A549 (cell line): ENCODE measurements around the gene HSD11B1. TPM values are rescaled to one million over a fixed set of nuclear protein-coding genes. Genes with fewer than 3 reads are reported as not detected.

Experiments
- ATAC-seq, 2 experiments: fragments of 200-7000 bp in 1 of 2; fragments of >200 bp in 1 of 2; cut with Nextera tagmentation in 1 of 2; cut with Tn5 transposase in 1 of 2; 3 replicates each; pipeline versions ENCODE4 v1.8.0 to v1.9.1; 2018 to 2020; ENCODE audit warnings: mild to moderate bottlenecking in 1 of 2, moderate library complexity in 1 of 2
- CTCF ChIA-PET: fragments of 300-600 bp; sonication (Branson Sonifier 250); formaldehyde crosslinking; extraction: SDS; loops from one replicate; lab custom pipeline; 2021; ENCODE audit warnings: antibody characterized with exemption, inconsistent platforms; lab: Yijun Ruan, JAX
- POLR2A ChIA-PET: fragments of 350-600 bp; formaldehyde crosslinking; extraction: SDS; loops from one replicate; lab custom pipeline; 2021; ENCODE audit warnings: antibody characterized with exemption, inconsistent platforms; lab: Yijun Ruan, JAX
- DNase-seq, 2 experiments: peaks; one replicate each; pipeline versions ENCODE4 v3.0.0 to v3.0.0-alpha.2; 2011 to 2016; ENCODE audit warnings: low read depth in 1 of 2, low spot score in 1 of 2
- FAIRE-seq: peaks from 2 replicates; lab custom pipeline; 2011; peaks lifted over from hg19 to GRCh38; lab: Jason Lieb, UNC
- H3K27ac ChIP-seq, 2 experiments: fragments of >200 bp; sonication (Bioruptor Twin); formaldehyde crosslinking; 3 replicates each; pipeline ENCODE4 v1.5.1; 2016 to 2017
- H3K4me1 ChIP-seq: fragments of >200 bp; sonication (Bioruptor Twin); formaldehyde crosslinking; 3 replicates; pipeline ENCODE4 v1.6.1; 2016
- H3K4me2 ChIP-seq: fragments of >200 bp; sonication (Bioruptor Twin); formaldehyde crosslinking; 3 replicates; pipeline ENCODE4 v1.6.1; 2016
- H3K4me3 ChIP-seq: fragments of >200 bp; sonication (Bioruptor Twin); formaldehyde crosslinking; 3 replicates; pipeline ENCODE4 v1.5.1; 2016
- H3K9me3 ChIP-seq: fragments of >200 bp; sonication (Bioruptor Twin); formaldehyde crosslinking; 3 replicates; pipeline ENCODE4 v1.6.1; 2016
- CBX8 ChIP-seq: fragments of 200-600 bp; sonication (generic); IDR thresholded peaks from 2 replicates; pipeline ENCODE4 v1.6.1; 2016
- CHD4 ChIP-seq: fragments of 200-600 bp; sonication (generic); IDR thresholded peaks from 2 replicates; pipeline ENCODE4 v1.6.1; 2016; ENCODE audit warnings: antibody characterized with exemption, mild to moderate bottlenecking, borderline replicate concordance
- CTCF ChIP-seq: fragments of >200 bp; sonication (Bioruptor Twin); formaldehyde crosslinking; IDR thresholded peaks from 3 replicates; pipeline ENCODE4 v1.5.1; 2016
- GATA3 ChIP-seq: IDR thresholded peaks from 2 replicates; pipeline ENCODE4 v1.6.1; 2012; ENCODE audit warnings: borderline replicate concordance
- HEYL ChIP-seq: fragments of 250-450 bp; sonication (Bioruptor Pico); IDR thresholded peaks from 2 replicates; pipeline ENCODE4 v1.8.0; 2021; ENCODE audit warnings: mild to moderate bottlenecking, moderate library complexity
- HOXA7 ChIP-seq: fragments of 250-450 bp; sonication (Bioruptor Pico); IDR thresholded peaks from 2 replicates; pipeline ENCODE4 v1.5.0; 2020; ENCODE audit warnings: mild to moderate bottlenecking, moderate library complexity
- HOXB13 ChIP-seq: fragments of 250-450 bp; sonication (Bioruptor Pico); IDR thresholded peaks from 2 replicates; pipeline ENCODE4 v1.5.0; 2020; ENCODE audit warnings: low read depth, mild to moderate bottlenecking, moderate library complexity
- JUNB ChIP-seq: fragments of >200 bp; sonication (Bioruptor Twin); formaldehyde crosslinking; IDR thresholded peaks from 2 replicates; pipeline ENCODE4 v1.6.1; 2016
- KDM5A ChIP-seq: fragments of 200-600 bp; sonication (generic); IDR thresholded peaks from 2 replicates; pipeline ENCODE4 v1.6.1; 2016; ENCODE audit warnings: antibody characterized with exemption, mild to moderate bottlenecking
- MAZ ChIP-seq: fragments of 150-350 bp; IDR thresholded peaks from 2 replicates; pipeline ENCODE4 v1.6.1; 2014; ENCODE audit warnings: antibody characterized with exemption, low read depth, low read length, borderline replicate concordance
- MYC ChIP-seq: IDR thresholded peaks from 2 replicates; pipeline ENCODE4 v1.6.1; 2012; ENCODE audit warnings: mild to moderate bottlenecking, inconsistent platforms, low read length, improper control_type of control experiment, borderline replicate concordance
- NR3C1 ChIP-seq: fragments of >200 bp; sonication (Bioruptor Twin); formaldehyde crosslinking; IDR thresholded peaks from 3 replicates; pipeline ENCODE4 v1.6.1; 2017
- POLR2A ChIP-seq: IDR thresholded peaks from 2 replicates; pipeline ENCODE4 v1.6.1; 2012; ENCODE audit warnings: mild to moderate bottlenecking, low read length
- POLR2AphosphoS2 ChIP-seq: conservative IDR thresholded peaks from 2 replicates; pipeline ENCODE4 v1.6.1; 2012; ENCODE audit warnings: low read length, improper control_type of control experiment, inconsistent platforms
- RAD21 ChIP-seq, 2 experiments: fragments of >200 bp in 1 of 2; sonication (Bioruptor Twin) in 1 of 2; formaldehyde crosslinking in 1 of 2; IDR thresholded peaks in 1 of 2; conservative IDR thresholded peaks in 1 of 2; 2 replicates in 1 of 2; 3 replicates in 1 of 2; pipeline ENCODE4 v1.6.1; 2012 to 2018; ENCODE audit warnings: inconsistent platforms in 1 of 2
- RARB ChIP-seq: fragments of 250-450 bp; sonication (Bioruptor Pico); IDR thresholded peaks from 2 replicates; pipeline ENCODE4 v1.8.0; 2021; ENCODE audit warnings: mild to moderate bottlenecking, moderate library complexity
- REST ChIP-seq: fragments of 200-600 bp; sonication (generic); IDR thresholded peaks from 2 replicates; pipeline ENCODE4 v1.6.1; 2016; ENCODE audit warnings: antibody characterized with exemption, mild to moderate bottlenecking, moderate library complexity
- RNF2 ChIP-seq: fragments of 200-600 bp; sonication (generic); IDR thresholded peaks from 2 replicates; pipeline ENCODE4 v1.6.1; 2016; ENCODE audit warnings: low read depth, mild to moderate bottlenecking, antibody characterized with exemption, moderate library complexity, borderline replicate concordance
- SMC3 ChIP-seq: fragments of >200 bp; sonication (Bioruptor Twin); formaldehyde crosslinking; IDR thresholded peaks from 3 replicates; pipeline ENCODE4 v1.6.1; 2018; ENCODE audit warnings: inconsistent platforms
- TFCP2L1 ChIP-seq: fragments of 250-450 bp; sonication (Bioruptor Pico); IDR thresholded peaks from 2 replicates; pipeline ENCODE4 v1.5.0; 2021; ENCODE audit warnings: mild to moderate bottlenecking
- TP53 ChIP-seq: fragments of 250-450 bp; sonication (Bioruptor Pico); IDR thresholded peaks from 2 replicates; pipeline ENCODE4 v1.5.0; 2021; ENCODE audit warnings: mild to moderate bottlenecking, moderate library complexity
- ZFP36 ChIP-seq: fragments of 450-650 bp; IDR thresholded peaks from 2 replicates; pipeline ENCODE4 v1.6.1; 2014; ENCODE audit warnings: borderline replicate concordance; ENCODE audit not compliant: partially characterized antibody
- ZNF302 ChIP-seq: fragments of 250-450 bp; sonication (Bioruptor Pico); IDR thresholded peaks from 2 replicates; pipeline ENCODE4 v1.9.0; 2021; ENCODE audit warnings: inconsistent platforms, mild to moderate bottlenecking, moderate library complexity
- WGBS: methylation state at CpG from one replicate; pipeline ENCODE4 v1.1.6; 2017; ENCODE audit errors: missing lambda C conversion rate; 5-methylcytosine and 5-hydroxymethylcytosine counted together
- polyA plus RNA-seq, 4 experiments: library from polyadenylated mRNA; depleted of rRNA in 3 of 4; stranded (reverse); fragments of >200 nt; fragmentation: RNase III in 1 of 4; extraction: RNeasy Plus Mini Kit Qiagen cat#74134 plus additional on column Dnase treatment in 1 of 4; gene quantifications; 2 replicates in 3 of 4; 3 replicates in 1 of 4; pipeline ENCODE4 v1.2.3, GENCODE V29; 2011 to 2017
- TF ChIP-seq, protein P1 (sequence below): fragments of 150-350 bp; IDR thresholded peaks from 2 replicates; pipeline ENCODE4 v1.6.1; 2014; ENCODE audit warnings: low read depth, mild to moderate bottlenecking, low read length
- TF ChIP-seq, protein P2 (sequence below): fragments of 250-450 bp; sonication (Bioruptor Pico); IDR thresholded peaks from 2 replicates; pipeline ENCODE4 v1.5.0; 2020; ENCODE audit warnings: low read depth, mild to moderate bottlenecking, moderate library complexity
- TF ChIP-seq, protein P3 (sequence below): IDR thresholded peaks from 2 replicates; pipeline ENCODE4 v1.6.1; 2012

HSD11B1 gene
- polyA plus RNA-seq, 2 of the 4 experiments (the other 2 are of a cell fraction): not detected

- ChIA-PET POLR2A (interaction anchor here (0.5 kb wide), 1 partner anchor 35 kb away, joined by 6 read pairs; no protein-coding TSS in a partner anchor), CTCF (interaction anchor here (0.7 to 2.0 kb wide), 4 partner anchors 9 to 51 kb away, joined by 3 to 5 read pairs (median 4); no protein-coding TSS in a partner anchor)
- no peak for FAIRE-seq
Measured at GRCh38 chr1:209772126-209772525, 67.5 kb downstream of the HSD11B1 start.

DNA sequence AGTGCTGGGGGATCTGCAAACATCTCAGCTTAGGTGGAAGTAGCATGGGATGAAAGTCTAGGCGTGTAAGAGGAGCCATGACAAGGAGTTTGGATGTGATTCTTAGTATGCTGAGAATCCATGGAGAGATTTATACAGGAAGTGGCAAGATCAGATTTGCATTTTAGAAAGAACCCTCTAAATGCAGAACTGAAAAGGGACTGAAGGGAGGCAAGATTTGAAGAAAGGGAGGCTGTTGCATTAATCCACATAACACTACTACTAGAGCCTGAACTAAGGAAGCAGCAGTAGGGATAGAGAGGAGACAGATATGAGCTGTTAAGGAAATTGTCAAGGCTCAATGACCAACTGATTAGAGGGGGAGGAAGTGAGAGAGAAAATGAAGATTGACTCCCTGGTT, 69.9 kb downstream of the HSD11B1 start:
- no peak for TF ChIP-seq RARB (CRISPR knock-in tag)
- TF ChIP-seq REST: no peak
- TF ChIP-seq POLR2AphosphoS2: no peak
- no peak for TF ChIP-seq HOXB13 (CRISPR knock-in tag)
- TF ChIP-seq, protein P1, sequence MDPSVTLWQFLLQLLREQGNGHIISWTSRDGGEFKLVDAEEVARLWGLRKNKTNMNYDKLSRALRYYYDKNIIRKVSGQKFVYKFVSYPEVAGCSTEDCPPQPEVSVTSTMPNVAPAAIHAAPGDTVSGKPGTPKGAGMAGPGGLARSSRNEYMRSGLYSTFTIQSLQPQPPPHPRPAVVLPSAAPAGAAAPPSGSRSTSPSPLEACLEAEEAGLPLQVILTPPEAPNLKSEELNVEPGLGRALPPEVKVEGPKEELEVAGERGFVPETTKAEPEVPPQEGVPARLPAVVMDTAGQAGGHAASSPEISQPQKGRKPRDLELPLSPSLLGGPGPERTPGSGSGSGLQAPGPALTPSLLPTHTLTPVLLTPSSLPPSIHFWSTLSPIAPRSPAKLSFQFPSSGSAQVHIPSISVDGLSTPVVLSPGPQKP: no peak
- no peak for TF ChIP-seq RAD21 (conservative IDR thresholded peaks at IDR 0.05 in 1 of 2, IDR thresholded peaks at IDR 0.05 in 1 of 2)
- no peak for TF ChIP-seq GATA3
- TF ChIP-seq RNF2: no peak
- TF ChIP-seq, protein P2, sequence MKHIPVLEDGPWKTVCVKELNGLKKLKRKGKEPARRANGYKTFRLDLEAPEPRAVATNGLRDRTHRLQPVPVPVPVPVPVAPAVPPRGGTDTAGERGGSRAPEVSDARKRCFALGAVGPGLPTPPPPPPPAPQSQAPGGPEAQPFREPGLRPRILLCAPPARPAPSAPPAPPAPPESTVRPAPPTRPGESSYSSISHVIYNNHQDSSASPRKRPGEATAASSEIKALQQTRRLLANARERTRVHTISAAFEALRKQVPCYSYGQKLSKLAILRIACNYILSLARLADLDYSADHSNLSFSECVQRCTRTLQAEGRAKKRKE (CRISPR knock-in tag): no peak
- TF ChIP-seq TFCP2L1 (CRISPR knock-in tag): no peak
- no peak for TF ChIP-seq CTCF
- no peak for TF ChIP-seq SMC3
- TF ChIP-seq POLR2A: no peak
- CTCF ChIA-PET: interaction anchor here (2.1 to 2.2 kb wide), 2 partner anchors 27 to 48 kb away, joined by 7 to 9 read pairs; no protein-coding TSS in a partner anchor
- DNase-seq (no peak), ATAC-seq (no peak), FAIRE-seq (no peak)
- H3K27ac ChIP-seq: no peak overlapping the region
- H3K9me3 ChIP-seq: no peaks in the 10 kb centered on the region
- H3K4me2 ChIP-seq: no peak overlapping the region
- no peak overlapping the region for H3K4me3 ChIP-seq
- H3K4me1 ChIP-seq: no peaks in the 10 kb centered on the region
- POLR2A ChIA-PET: interaction anchor here (1.1 kb wide), 1 partner anchor 10 kb away, joined by 3 read pairs; the partner anchor contains the start of gene C1orf74
- 4% methylated on average over 1 of the region's 1 CpG for WGBS

More at GRCh38 chr1:209772126-209772525, 67.5 kb downstream of the HSD11B1 start:
- no peak overlapping the region for H3K4me2 ChIP-seq
- ATAC-seq: no peak
- no peak for TF ChIP-seq MYC
- TF ChIP-seq TP53: no peak
- no peak for TF ChIP-seq KDM5A
- TF ChIP-seq CBX8: no peak
- TF ChIP-seq MAZ: no peak
- TF ChIP-seq REST: no peak
- TF ChIP-seq HOXA7 (CRISPR knock-in tag): no peak
- TF ChIP-seq, protein P3, sequence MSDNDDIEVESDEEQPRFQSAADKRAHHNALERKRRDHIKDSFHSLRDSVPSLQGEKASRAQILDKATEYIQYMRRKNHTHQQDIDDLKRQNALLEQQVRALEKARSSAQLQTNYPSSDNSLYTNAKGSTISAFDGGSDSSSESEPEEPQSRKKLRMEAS: no peak
- TF ChIP-seq HEYL (CRISPR knock-in tag): no peak
- no peak for TF ChIP-seq ZFP36
- TF ChIP-seq NR3C1: no peak
- no peak for TF ChIP-seq CHD4
- no peak for TF ChIP-seq JUNB
- no peak for TF ChIP-seq ZNF302
- TF ChIP-seq, all 56 proteins: peak for 0
- H3K9me3 ChIP-seq: no peaks in the 10 kb centered on the region
- no peak overlapping the region for H3K4me3 ChIP-seq
- H3K27ac ChIP-seq: no peak overlapping the region
- 46% methylated on average over 6 of the region's 6 CpGs for WGBS
- no peaks in the 10 kb centered on the region for H3K4me1 ChIP-seq
- DNase-seq: no peak
